Measurements from ENCODE around the gene TBL1XR1.

- TF ChIP-seq CTCF (IDR thresholded peaks at IDR 0.05) (no peak), REST (IDR thresholded peaks at IDR 0.05; ENCODE audit: insufficient read depth in 1 of 2, low read depth in 2 of 2, low read length in 1 of 2) (no peak), POLR2AphosphoS5 (IDR thresholded peaks at IDR 0.05; ENCODE audit: low read depth, low read length) (no peak), SIN3A (IDR thresholded peaks at IDR 0.05; ENCODE audit: borderline replicate concordance, insufficient read depth, low read depth, low read length) (no peak), TCF7L2 (IDR thresholded peaks at IDR 0.05; ENCODE audit: low read depth, low read length) (no peak)
These were observed 204.7 kb downstream of the TBL1XR1 start for GRCh38 chr3:176992565-176992964.

All from Panc1 (cell line).